ENCODE results near the gene IL16.

GRCh38 chr15:81322676-81323253 lies 126.1 kb downstream of the IL16 start:
- TF ChIP-seq CTCF (IDR thresholded peaks at IDR 0.05): no peak
- no peak for TF ChIP-seq POLR2AphosphoS5 (IDR thresholded peaks at IDR 0.05)
